Activated CD8-positive, alpha-beta memory T cell treated with anti-CD3 and anti-CD28 coated beads, Interleukin-2, amount 50 U/mL, for 24 hours (primary cell): ENCODE measurements around the gene CAMTA1.

Experiments used
- DNase-seq: peaks from one replicate; pipeline ENCODE4 v3.0.0-alpha.2; 2020; ENCODE audit errors: extremely low read depth

Gene CAMTA1

DNA sequence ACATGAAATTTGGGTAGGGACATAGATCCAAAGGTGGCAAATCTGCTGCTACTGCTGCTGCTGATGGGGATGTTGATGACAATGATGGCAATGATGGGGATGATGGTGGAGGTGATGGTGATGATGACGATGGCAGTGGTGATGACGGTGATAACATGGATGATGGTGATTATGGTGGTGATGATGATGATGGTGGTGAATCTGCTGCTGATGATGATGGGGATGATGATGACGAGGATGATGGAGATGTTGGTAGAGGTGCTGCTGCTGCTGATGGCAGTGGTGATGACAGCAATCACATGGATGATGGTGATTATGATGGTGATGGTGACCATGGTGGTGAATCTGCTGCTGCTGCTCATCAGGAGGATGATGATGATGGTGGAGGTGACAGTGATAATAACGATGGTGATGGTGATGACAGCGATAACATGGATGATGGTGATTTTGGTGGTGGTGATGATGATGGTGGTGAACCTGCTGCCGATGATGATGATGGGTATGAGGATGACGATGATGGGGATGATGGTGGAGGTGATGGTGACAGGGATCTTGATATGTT lies 644.9 kb downstream of the CAMTA1 start:
- no peak for DNase-seq

DNA sequence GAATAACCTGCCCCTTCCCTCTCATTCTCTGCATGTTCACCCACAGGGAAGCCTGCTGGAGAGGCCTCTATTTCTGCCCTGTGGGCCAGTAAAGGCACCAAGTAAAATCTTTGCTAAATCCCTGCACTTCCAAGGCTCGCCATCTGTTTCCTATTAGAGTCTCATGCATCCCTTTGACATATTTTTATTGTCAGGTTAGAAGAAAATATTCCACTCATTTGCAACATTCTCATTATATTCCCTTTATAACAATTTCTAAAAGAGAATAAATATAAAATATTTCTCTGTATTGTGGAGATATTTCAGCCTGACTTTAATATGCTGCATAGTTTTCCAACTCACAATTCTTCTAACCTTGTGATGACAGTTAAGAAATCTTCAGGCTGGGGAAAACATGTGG lies 645.4 kb downstream of the CAMTA1 start:
- DNase-seq = no peak

DNA sequence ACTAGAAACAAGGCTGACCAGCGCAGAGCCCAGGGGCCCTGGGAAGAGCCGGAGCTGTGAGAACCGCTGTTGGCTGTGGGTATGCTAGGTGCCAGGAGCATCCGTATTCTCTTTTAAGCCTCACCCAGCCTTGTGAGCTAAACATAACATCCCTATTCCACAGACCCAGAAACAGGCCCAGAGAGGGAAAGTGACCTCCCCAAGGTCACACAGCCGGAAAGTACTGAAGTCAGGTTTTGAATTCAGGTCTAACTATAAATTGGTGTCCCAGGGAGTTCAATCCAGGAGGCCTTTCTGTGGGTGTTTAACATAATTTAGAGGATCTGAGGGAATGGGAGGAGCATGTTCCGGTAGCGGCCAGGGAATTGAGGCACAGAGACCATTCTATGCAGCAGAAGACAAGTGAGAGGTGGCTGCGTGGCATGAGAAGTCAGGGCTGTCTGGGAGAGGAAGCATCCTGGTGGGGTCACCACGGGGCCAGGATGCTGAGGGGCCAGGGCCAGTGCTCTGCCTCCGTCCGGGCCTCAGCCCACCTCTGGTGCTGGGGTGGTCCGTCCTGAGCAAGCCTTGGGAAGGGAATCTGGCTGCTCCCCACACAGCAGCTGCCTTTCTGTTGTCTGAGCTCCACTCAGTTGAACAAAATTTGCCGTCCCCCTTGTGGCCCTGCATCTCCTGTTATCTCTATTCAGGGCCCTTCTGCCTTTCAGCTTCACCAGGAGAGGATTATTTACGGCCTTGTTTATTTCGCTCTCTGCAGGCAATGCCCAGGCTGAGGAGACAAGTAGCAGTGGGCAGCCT lies 647.0 kb downstream of the CAMTA1 start:
- DNase-seq = no peak

DNA sequence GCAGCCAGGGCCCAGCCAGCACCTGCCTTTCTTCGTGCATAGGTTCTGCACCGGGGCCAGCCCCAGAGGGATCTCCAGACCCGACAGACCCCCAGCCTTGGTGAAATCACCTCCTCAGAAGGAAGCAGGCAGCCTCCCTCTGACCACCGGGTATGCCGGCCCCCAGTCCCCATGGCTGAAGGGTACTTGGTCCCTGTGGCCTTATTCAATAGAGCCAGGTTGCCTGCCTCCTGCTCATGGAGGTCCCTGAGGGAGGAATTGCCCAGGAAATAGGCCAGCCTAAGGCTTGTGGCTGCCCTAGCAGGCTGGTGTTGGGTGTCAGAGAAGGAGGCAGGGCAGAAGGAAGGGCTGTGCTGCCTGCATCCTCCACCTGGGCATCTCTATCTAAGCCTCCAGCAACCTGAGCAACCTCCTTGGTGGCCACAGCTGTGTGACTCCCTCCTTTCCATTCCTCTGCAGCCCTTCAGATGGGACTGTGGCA lies 647.7 kb downstream of the CAMTA1 start:
- DNase-seq = no peak

DNA sequence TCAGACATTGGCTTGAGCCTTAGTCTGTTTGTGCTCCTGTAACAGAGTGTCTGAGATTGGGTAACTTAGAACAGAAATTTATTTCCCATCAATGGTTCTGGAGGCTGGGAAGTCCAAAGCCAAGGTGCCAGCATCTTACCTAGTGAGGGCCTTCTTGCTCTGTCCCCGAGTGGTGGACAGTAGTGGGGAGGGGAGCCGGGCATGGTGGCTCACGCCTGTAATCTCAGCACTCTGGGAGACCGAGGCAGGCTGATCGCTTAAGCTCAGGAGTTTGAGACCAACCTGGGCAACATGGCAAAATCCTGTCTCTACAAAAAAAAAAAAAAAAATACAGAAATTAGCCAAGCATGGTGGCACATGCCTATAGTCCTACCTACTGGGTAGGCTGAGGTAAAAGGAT lies 649.3 kb downstream of the CAMTA1 start:
- no peak for DNase-seq

DNA sequence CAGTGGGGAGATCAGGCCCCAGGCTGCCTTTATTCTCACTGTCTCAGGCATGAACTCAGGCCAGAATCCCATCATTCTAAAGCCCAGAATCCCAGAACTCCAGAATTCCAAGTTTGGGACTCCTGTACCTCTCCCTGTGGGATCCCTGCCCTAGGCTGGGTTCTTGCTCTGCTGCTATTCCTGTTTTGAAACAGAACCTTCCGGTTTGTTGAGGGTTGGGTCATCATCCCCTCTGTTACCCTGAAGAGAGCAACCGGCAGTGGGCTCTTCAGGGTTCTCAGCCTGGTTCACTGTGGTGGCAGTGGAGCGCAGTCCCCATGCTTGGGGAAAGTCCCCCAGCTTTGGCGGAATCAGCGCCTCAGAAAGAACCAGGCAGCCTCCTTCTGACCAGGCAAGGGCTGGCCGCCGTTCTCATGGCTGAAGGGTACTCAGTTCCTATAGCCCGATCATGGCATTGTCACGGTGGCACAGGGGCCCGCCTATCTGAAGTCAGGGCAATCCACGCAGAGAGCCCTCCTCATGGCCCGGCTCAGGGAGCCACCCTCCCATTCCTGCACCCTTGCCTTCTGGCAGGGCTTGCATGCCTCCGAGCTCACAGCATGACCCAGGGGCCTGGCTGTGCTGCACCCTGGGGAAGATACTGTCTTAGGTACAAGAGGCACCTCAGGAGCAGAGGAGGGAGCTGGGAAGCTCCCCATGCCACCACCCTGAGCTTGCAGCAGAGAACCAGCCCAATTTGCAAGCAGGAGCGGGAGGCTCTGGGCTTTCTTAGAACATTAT lies 650.2 kb downstream of the CAMTA1 start:
- DNase-seq = no peak

DNA sequence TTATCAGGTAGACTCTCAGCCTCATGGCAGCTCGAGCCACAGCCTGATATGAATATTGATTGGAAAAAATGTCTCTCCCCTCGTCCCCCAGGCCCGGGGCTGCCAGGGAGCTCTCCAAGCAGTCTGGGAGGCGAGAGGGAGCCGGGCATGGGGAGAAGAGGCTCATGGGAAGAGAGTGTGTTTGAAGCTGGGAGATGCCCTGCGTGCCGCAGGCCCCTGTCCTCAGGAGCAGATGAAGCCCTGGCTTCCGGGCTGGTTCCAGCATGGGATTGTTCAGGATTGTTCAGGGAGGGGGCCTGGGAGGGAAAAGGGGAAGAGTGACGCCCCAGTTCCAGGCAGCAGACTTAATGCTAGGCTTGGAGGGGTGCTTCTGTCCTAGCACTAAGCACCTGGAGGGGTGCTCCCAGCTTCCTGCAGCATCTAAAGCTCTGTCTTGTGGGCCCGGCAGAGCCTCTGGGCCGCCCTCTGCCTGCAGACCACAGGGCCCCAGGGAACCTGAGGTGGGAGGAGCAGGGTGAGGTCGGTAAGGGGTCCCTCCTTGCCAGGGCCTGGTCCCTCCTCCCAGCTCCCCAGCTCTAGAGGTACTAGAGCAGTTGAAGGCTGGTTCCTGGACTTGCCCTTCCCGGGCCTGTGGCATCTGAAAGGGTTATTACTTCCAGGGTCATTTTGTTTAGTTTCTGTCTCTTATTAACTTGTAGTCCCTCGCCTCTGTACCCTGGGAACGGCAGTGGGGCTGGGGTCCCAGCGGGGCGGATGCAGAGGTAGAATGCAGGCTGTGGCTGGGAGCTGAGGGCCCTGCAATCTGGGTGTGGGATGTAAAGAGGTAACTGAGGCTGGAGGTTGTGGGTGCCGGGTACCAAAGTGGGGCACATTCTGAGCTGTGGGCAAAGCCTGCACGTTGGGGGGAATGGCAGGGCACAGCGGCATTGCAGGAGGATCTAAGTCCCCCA lies 651.1 kb downstream of the CAMTA1 start:
- DNase-seq = no peak

DNA sequence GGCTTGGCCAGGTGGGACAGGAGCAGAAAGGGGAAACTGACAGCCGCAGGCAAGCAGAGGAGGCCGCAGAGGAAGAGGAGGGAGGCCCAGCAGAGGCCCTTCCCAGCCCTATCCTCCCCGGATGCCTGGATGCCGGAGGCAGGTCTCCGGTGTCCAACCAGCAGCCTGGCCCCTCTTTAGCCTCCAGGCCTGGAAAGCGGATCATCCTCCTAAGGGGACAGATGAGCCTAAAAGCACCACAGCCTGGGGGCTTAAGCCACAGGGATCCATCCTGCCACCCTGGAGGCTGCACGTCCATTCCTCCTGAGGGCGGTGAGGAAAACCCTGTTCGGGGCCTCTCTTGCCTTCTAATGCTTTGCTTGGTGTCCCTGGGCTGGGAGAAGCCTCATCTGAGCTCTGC lies 651.8 kb downstream of the CAMTA1 start:
- no peak for DNase-seq

DNA sequence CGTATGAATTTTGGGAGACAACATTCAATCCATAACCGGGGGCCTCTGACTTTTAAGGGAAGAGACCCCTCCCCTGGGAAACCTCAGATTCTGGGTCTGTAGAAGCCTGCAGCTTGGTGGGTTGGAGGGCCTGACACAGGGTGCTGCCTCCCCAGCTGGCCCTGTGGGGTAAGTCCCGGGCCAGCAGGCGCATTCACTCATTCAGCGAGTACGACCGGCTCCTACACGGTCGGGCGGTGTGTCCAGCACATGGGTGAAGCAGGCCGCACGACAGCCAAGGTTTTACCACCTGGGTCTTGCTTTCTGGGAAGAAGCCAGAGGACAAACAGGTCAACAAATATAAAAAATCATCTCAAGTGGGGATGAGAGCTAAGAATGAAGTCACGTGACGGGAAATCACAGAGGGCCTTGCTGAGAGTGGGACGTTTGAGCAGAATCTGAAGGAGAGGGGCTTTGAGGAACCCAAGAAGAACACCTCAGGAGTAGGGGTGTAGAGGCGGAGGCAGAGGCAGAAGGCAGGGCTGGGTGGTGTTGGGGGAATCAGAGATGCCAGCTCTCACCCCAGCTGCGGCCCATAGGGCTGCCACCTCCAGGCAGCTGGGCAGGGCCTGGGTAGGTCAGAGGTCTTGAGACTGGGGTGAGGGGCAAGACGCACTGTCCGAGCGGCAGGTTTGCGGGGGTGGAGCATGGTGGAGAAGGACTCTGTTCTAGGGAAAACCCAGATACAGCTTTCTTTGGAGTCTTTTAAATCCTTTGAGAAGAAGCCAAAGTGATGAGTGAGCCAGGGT lies 652.5 kb downstream of the CAMTA1 start:
- no peak for DNase-seq

DNA sequence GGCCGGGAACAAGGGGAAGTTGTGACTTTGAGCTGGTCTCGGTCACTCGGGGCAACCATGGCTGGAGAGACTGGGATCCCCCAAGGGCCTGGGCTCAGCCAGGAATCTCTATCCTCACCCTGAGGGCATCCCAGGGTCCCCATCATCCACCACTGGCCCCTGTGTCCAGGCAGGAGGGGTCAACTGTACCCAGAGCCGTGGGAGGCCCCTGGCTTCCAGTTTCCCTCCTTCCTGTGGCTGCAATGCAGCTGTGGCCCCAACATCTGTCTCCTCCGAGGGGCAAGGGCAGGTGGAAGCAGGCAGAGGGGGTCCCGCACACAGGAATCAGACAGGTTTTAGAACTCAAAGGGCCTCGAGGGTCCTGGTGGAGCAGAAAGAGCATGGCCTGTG lies 653.1 kb downstream of the CAMTA1 start:
- no peak for DNase-seq

DNA sequence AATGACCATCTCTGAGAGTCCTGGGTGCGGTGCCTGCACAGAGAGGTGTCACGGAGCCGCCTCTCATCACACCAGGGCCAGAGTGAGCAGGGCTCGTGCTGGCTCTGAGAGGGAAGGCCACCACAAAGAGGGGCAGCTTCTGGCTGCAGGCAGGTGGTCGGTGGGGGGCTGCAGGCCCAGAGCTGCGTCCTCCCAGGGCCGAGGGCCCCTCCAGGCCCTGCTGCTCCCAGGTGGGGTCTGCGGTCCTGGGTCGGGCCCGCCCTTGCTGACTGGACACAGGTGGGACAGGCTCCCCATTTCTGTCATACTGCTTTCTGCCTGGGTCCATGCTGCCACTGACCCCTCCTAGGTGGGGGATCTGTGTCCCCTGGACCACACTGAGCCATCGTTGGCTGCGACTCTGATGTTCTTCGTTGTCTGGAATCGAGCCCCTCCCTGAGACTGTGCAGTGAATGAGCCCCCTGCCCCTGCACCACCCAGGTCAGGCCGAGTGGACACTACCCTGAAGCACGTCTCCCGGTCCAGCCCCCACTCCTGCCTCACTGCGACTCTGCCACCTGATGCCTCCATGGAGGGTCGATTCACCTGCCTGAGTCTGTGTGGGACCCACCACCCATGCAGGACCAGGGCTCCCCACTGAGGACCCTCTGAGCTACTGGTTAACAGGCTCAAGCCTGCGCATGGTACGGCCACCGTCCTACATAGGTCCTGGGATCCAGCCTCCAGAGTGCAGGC lies 653.8 kb downstream of the CAMTA1 start:
- DNase-seq = no peak

DNA sequence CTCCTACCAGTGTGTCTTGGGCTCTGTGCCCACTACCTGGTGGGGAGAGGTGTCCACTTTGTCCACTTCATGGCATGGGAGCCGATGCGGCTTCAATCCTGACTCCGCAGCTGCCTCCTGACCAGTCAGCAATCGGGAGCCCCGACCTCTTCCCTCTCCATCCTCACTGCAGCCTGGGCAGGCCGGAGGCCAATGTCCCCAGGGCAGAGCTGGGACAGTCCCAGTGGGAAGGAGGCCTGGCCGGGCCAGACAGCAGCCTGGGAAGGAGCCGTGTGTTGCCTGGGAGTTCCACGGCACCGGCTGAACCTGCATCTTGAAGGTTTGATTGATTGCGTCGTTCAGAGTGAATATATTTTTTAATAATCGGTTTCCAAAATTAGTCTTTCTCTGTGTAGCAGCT lies 654.9 kb downstream of the CAMTA1 start:
- no peak for DNase-seq

DNA sequence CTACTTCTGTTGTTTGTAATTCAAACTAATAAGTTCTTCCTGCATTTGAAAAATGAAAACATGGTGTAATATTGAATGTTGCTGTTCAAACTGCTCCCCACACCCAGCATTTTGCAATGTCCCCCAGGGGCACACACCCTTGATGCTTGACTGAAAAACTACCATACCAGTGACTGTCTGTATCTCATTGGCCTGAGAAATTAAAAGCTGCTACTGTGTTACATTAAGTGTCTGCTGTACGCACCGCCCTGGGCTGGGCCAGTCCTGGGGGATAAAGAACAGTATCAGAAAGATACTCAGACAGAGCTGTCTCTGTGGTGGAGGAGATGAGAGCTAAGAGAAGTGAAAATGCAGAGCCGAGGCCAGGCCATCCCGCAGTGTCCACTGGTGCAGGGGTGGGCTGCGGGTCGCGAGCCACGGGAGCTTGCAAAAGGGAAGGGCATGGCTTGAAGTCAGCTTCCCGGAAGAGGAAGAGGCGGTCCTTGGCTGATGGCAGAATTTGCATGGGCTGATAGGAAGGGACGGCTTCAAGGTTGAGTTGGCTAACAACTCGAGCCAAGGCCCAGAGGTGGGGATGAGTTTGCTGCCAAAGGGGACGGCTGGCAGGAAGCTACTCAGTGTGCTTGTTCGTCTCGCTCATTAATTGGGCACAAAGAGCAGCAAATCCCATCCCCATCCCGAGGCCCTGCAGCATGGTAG lies 656.0 kb downstream of the CAMTA1 start:
- no peak for DNase-seq

DNA sequence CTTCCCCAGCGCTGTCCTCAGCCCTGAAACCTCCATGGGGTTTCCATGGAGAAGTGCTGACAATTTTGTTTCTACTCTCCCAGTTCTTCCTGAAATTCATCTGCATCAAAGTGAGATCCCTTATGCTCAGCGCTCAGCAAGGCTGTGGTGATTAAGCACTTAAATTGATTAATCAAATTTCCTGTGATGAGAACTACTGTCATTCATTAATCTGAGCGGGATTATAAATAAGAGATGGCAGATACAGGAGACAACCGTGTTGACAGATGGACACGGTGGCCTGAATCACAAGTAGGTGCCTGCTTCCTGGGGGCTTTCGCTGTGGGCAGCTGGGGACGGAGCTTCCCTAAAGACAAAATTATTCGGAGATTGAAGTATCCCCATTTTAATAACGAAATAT lies 656.8 kb downstream of the CAMTA1 start:
- DNase-seq = no peak

DNA sequence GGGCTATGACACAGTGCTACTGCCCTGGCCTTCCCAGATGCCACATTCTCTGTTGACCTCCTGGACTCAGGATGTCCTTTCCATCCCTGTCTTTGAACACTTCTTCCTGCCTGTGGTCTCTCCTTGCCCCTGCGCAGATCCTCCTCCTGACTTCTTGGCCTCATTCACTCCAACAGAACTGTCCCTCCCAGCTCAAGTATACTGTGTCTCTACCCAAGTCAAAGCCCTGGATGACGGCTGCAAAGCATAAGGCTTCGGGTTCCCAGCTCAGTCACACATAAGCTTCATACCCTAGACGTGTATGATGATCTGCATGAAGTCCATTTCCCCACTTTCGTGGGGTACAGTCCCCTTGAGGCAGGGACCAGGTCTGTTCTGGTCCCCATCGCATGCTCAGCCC lies 657.7 kb downstream of the CAMTA1 start:
- no peak for DNase-seq

DNA sequence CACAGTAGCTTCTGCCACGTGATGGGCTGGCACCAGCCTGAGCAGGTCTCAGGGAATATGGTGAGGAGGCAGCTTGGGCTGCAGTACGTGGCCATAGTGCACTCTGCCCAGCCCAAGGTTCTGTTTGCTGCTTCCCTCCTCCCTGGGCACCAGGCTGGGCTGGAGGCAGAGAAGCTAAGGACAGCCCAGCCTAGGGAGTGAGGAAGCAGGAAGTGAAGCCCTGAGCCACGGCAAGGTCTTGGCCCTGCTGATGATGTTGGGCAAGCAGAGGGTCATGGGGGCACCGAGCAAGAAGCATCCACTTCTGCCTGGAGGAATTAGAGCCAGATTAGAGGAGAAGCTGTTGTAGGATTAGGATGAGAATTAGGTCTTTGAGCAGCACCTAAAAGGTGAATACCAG lies 659.1 kb downstream of the CAMTA1 start:
- DNase-seq = no peak

DNA sequence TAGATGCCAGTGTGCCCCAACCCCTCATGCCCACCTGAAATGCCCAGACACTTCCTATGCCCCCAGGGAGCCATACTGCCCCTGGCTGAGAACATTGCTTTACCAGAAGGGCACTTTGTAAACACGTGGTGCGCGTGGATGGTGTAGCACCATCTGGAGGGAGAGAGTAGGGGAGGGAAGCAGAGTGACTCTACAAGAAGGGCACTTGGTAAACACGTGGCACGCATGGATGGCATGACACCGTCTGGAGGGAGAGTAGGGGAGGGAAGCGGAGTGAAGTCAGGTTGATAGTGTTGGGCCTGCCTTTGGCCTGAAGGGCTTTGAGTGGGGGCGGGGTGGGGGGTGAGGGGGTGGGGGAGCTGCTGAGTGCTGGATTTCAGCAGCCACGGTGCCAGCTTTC lies 661.8 kb downstream of the CAMTA1 start:
- DNase-seq = no peak

DNA sequence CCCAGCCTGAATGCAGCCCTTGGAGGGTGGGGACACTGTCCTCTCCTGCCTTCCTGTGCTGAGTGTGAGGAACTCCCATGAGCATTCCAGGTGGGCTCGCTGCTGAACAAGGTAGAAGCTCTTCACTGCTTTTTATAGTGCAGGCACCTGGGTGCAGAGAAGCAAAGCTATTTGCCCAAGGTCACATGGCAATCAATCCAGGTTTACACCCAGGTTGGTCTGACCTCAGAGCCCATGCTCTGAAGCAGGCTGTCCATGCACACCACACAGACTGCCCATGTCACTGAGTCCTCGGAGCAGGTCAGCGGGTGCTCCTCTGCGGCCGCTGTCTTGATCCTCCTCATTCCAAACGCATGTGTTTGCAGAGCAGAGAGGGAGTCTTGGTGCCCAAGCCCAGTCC lies 662.5 kb downstream of the CAMTA1 start:
- no peak for DNase-seq

DNA sequence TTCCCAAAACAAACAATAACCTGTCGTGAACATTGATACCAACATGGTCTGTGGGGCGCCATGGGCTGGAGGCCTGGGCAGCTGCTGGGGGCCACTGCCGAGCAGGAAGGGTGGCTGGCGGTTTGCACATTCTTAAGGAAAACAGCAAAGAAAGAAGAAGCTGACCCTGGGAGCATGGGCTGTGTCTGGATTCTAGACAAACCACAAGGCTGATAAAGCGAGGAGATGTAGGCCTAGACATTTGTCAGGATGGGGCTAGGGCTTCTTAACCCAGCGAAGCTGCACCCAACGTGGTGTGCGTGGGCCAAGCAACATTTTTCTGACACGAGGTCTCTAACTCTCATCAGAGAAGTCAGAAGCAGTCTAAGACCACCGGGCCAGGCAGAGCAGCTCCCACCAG lies 663.7 kb downstream of the CAMTA1 start:
- no peak for DNase-seq

DNA sequence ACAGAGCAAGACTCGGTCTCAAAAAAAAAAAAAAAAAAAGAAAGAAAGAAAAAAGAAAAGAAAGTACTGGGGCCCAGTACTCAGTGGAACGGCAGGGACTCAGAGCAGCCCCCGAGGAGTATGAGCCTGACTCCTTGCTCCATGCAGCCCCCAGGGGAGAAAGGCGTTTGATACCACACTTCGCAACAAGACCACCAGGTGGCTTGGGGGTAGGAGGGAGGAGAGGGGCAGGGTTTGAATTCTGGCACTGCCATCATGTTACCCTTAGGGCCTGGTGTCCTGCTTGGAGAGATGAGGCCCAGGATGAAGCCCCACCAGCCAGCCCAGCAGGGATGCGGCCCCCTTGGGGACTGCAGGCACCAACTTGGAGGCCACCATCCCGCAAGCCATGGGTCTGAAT lies 664.5 kb downstream of the CAMTA1 start:
- no peak for DNase-seq
